HCT116 (cell line): ENCODE measurements around the gene PCDHB4.

Source experiments
- EGR1 ChIP-seq: IDR thresholded peaks from 2 replicates; pipeline ENCODE4 v1.6.1; 2012; ENCODE audit warnings: low read depth
- ZNF274 ChIP-seq: fragments of 200-500 bp; sonication (Bioruptor generic); IDR thresholded peaks from 2 replicates; pipeline ENCODE4 v1.6.1; 2014; ENCODE audit warnings: mild to moderate bottlenecking, low read depth, low read length, inconsistent platforms

- no peak for TF ChIP-seq ZNF274
- TF ChIP-seq EGR1, result no peak
Observed at GRCh38 chr5:141172381-141173204, 51.0 kb downstream of the PCDHB4 start, which contains the start of gene PCDHB7.
